Kidney tubule cell (primary cell): ENCODE measurements around the gene CCDC136.

ENCODE experiments used
- DNase-seq: peaks from one replicate; pipeline ENCODE4 v3.0.0-alpha.2; 2018; ENCODE audit warnings: low spot score

Gene CCDC136

DNA sequence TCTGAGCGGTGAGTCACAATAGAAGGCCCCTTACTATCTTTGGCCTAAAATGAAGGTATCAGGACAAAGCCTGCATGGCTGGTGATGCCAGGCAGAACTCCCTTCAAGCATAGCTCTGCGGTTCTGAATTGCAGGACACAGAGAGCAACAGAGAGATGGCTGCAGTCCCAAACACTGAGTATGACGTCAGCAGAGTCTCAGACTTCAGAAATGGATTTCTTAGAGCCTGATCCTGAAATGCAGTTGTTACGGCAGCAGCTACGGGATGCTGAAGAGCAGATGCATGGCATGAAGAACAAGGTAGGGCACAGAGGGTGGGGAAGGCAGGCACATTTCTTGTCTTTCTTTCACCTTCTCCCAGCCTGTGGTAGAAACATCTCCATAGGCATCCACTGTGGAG lies 13.5 kb downstream of the CCDC136 start:
- DNase-seq, result no peak

DNA sequence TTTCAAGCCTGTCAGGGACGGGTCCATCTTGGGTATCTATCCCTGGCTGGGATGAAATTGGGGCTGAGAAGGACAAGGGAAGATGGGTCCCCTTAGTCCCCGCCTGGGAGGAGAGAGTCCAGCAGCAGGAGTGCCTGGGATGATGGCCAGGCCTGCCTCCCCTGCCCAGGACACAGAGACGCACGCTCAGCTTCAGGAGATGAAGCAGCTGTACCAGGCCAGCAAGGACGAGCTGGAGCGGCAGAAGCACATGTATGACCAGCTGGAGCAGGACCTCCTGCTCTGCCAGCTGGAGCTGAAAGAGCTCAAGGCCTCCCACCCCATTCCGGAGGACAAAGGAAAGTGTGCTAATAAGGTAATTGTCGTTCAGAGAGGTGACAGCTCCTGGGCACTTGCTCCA lies 15.4 kb downstream of the CCDC136 start:
- no peak for DNase-seq

DNA sequence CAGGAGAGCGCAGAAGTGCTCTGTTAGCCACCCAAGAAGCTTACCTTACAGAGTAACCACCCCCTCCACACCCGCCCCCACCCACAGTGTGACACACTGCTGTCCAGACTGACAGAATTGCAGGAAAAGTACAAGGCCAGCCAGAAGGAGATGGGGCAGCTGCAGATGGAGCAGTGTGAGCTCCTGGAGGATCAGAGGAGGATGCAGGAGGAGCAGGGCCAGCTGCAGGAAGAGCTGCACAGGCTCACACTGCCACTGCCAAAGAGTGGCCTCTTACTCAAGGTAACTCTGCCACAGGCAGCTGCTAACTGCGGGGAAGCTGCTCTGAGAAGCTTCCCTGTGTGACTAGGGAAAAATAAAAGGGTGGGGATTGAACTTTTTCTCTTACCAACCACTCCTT lies 17.6 kb downstream of the CCDC136 start:
- DNase-seq, result no peak

DNA sequence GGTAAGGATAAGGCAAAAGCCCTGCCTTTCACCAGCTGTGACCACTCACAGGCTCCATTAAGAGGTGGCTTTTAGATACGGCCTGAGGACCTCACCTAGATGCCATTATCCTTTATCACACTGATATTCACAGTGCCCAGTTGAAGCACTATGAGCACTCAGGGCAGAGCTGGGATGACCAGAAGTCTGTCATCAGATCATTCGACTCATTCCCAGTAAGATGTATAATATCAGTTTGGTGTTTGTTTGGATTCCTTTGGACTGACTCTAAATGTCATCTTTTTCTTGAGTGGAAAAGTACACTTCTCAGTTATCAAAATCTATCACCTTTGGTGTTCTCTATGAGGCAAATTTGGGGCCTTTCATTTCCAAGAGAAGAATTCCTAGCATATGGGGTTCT lies 18.7 kb downstream of the CCDC136 start:
- no peak for DNase-seq

DNA sequence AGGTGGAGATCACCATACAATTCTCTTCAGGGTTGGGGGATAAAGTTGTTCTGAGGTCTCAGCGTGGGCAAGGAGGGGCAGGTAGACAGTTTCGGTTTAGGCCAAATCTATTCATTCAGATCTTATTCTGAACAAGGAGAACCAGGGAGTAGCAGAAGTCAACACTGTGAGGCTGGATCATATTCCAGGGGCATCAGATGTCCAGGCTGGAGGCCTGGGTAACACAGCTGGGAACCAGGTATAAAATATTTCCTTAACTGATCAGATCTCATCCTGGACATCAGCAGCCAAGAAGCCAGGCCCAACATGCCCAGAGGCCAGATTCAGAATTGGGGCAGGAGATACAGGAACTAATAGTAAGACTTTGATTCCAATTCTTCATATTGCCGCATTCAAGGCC lies 19.2 kb downstream of the CCDC136 start:
- no peak for DNase-seq

DNA sequence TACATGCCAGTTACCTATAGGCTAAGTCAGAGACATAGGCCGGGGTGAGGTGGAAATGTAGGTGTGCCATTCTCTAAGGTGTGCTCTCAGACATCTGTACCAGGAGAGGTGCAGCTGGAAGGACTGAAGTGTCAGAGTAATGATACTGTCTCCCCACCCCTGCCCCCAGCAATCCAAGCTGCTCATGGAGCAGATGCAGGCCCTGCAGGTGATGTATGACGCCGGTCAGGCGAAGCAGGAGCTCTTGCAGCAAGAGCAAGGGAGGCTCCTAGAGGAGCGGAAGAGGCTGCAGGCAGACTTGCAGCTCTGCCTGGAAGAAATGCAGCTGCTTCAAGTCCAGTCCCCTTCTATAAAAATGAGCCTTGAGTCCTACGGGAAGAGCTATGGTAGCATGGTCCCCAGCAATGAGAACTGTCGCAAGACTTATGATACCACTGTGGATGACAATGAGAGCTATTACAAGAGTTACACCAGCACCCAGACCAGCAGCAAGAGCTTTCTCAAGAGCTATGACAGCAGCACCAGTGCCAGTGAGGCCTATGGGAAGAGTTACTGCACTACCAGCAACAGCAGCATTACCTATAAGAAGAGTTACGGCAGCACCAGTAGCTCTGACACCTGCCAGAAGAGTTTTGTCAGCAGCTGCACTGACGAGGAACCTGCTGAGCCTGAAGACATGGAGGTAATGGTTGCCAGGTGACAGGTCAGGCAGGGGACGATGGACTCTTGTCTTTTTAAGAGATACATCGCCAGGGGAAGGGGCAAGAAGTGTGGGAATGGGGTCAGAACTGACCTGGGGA lies 20.1 kb downstream of the CCDC136 start:
- DNase-seq, result no peak

DNA sequence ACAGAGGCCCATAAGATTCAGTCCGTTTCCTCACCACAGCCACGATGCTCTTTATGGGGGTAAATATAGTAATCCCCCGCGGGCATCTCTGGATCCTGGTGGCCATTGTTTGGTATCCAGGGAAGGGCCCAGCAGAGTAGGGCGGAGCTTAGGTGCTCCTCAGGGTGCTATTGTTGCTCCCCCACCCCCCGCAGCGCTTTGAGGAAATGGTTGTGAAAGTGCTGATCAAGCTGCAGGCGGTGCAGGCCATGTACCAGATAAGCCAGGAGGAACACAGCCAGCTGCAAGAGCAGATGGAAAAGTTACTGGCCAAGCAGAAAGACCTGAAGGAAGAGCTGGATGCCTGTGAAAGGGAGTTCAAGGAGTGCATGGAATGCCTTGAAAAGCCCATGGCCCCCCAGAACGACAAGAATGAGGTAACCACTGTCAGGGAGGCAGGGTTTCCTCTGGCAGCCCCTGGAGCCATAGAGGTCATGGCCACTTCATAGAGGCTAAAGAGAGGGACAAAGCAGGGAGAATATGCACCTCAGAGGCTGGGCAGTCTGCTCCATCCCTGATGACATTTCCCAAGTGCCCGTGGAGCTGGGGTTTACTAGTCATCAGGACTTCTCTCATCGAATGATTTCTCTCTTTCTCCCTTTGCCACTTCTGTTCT lies 20.9 kb downstream of the CCDC136 start:
- DNase-seq, result no peak

DNA sequence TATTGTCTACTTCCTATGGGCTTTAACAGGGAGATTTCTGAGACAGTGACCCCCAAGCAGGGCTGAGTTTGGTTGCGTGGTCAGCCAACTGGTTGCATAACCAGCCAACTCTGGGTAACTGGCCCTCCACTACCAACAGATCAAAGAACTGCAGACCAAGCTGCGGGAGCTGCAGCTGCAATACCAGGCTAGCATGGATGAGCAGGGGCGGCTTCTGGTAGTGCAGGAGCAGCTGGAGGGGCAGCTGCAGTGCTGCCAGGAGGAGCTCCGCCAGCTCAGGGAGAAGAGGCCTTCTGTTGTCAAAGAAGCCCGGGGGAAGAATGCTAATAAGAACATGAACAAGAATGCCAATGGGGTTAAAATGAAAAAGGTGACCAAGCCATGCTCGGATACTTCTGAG lies 22.7 kb downstream of the CCDC136 start:
- DNase-seq, result no peak

DNA sequence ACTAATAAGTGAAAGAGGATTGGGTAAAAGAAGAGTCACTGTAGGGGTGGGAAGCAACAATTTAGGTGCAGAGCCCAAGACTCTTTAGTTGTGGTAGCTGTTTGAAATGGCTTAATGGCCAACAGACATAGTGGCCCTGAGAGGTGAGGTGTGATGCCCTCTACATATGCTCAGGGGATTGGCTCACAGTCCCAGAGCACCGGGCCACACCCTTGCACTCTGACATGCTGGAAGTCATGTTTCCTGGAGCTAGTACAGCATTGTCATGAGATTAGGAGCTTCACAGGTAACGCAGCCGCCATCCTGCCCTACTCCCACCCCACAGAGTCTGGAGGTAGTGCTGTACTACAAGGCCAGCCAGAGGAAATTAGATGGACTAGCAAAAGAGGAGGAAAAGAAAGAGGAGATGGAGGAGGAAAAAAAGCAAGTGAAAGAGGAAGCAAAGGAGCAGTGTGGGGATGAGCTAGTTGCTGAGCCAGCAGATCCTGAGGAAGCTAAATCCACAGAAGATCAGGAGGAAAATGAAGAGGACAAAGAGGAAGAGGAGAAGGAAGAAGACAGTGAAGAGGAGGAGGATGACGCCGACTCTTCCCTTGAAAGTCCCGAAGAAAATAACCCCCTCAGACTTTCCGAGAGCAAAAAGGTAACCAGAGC lies 23.6 kb downstream of the CCDC136 start:
- DNase-seq, result no peak

DNA sequence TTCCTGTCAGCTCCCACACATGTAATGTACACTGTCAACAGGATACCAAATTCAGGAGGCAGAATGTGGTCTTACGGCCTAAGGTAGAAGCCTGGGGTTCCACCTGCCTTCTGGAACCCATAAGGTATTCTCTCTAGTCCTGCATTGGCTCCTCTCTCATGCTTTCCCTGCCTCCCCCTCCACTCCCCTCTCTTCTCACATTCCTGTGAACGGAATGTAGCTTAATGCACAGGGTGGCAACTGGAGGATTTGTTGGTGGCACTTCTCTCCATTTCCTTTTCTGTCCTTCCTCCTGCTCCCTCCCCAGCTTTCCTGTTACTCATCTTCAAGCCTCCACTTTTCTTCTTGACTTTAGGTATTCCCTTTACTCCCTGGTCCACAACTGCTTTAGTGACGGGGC lies 26.9 kb downstream of the CCDC136 start:
- DNase-seq, result no peak

DNA sequence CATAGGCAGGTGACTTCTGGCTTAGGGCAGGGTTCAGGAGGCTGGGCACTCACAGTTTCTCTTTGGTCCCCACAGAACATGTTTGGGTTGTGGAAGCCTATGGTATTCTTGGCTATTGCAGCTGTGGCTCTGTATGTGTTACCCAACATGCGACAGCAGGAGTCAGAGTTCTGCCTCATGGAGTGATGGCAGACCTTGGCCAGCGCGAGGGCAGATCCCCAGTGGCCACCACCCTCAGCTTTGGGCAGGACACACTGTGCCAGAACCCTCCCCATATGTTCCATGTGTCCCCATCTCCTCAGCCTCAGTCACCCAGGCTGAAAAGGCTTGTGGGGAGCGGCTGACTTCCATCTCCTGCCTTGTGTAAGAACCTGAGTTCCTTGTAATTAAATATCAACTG lies 30.0 kb downstream of the CCDC136 start:
- DNase-seq, result no peak

DNA sequence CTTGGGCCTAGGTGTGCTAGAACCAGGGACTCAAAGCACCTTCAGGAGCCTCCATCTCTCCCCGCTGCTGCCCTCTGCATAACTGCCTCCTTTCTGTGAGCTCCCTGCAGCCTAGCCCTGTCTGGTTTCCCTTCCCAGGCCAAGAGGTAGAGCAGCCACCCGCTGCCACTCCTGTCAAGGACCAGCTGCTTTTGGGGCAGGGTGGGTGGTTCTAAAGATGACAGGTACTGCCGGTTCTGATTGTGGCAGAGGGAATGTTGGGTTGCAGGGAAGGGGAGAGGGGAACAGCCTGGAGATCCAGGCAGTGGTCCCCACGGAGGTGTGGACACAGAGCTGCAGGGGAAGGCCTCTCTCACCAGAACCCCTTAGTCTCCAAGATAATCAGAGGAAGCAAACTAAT lies 34.7 kb downstream of the CCDC136 start:
- DNase-seq, result no peak

DNA sequence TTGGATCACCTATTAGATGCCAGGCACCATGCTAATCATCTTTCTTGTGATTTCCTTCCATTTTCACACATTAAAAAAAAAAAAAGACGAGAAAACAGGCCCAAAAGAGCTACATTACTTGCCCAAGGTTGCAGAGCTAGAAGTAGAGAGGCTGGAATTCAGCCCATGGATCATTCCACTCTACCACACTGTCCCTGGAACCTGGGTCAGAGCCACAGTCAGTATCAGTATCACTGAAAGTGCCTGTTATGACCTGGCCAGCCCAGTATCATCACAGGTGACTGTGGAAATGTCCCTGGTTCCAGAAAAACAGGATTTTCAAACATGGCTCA lies 35.1 kb downstream of the CCDC136 start:
- no peak for DNase-seq

DNA sequence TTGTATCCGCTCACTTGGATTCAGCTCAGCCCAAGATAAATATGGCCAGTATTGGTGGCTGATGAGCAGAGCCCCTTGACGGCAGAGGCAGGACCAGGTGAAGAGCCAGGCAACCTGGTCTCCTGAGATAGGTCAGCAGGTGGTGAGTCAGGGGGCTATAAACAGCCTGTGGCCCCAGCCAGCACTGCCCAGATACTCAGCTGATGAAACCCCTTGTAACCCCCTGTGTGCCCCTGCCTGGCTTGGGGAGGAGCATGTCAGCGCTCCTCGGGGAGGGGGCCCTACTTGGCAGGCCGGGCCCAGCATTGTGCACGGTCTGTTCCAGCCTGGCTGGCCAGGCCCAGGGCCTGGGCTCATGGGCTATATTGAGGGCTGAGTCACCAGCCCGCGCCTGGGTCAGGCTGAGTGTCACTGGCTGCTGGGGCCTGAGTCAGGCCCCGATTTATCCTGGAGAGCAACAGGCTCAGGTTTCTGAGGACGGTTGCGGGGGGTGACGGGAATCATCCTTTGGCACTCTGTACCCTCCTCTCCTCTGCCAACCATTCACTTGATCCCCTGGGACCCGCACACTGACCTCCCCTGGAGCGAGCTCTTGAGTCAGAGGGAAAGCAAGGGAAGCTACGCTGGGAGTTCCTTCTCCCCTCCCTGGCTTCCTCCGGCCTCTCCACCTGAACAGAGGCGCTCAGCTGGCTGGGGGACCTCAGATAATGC lies 35.6 kb downstream of the CCDC136 start:
- DNase-seq, result peak; percentile 63

DNA sequence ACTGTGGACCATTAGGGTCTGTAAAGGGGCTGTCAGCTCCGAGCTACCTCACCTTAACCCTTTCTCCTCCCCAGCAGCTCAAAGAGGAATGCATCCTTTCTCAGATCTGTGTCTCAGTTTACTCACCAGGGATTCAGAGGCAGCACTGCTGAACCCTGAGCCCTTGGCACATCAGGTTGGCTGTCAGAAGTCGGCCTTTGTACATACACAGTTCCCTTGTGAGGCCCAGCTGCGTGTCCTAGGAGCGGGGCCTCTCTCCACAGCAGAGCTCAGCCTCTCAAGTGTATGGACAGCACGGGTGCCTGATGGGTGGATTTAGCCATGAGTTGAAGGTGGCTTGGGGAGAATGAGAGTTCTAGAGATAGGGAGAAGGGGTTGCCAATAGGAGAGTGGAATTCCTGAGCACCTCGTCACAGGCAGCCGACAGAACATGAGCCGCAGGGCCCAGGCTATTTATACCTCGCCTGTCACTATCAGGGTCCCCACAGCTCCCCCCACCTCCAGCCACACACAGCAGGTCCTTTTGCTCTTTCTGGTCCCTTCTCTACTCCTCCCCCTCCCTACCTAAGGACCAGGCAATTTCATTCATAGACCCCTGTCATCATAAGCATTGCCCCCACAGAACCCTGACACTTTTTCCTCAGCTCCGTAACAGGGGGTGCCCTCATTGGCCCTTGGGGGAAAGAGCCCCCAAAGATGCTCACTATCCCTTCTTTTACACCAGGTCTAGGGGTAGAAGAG lies 36.4 kb downstream of the CCDC136 start:
- DNase-seq, result peak; percentile 30

DNA sequence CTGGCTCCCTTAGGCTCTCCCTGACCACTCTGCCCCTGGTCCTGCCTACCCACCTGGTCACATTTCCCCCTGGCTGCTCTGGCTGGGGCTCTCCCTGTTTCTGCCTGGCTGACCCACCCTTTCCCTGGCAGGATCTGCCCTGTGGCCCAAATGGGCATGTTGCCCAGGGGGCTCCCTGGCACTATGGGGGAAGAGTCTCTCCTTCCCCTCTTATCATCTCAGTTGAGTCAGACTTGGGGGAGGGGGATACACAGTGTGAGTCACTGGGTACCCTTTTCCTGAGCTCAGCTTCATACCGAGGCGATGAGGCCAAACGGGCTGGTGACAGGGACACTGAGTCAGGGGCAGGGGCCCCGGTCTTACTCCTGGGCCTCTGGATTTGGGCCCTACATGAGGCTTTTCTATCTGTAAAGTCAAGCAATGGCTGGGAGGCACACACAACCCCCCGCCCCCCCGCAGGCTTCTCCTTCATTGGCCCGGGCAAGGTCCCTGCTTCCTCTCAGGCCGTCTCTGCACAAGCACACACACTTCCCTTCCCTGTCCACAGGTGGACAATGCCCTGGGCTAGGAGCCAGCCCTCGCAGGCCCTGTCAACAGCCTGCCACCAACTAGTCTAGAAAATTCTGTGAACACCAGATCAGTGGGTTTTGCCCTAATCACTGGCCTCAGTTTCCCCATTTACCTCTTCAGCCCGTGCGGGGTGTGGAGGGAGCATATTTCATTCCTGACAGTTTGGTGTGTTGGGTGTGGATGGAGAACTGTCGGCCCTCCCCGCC lies 37.8 kb downstream of the CCDC136 start:
- peak; percentile 85 for DNase-seq

DNA sequence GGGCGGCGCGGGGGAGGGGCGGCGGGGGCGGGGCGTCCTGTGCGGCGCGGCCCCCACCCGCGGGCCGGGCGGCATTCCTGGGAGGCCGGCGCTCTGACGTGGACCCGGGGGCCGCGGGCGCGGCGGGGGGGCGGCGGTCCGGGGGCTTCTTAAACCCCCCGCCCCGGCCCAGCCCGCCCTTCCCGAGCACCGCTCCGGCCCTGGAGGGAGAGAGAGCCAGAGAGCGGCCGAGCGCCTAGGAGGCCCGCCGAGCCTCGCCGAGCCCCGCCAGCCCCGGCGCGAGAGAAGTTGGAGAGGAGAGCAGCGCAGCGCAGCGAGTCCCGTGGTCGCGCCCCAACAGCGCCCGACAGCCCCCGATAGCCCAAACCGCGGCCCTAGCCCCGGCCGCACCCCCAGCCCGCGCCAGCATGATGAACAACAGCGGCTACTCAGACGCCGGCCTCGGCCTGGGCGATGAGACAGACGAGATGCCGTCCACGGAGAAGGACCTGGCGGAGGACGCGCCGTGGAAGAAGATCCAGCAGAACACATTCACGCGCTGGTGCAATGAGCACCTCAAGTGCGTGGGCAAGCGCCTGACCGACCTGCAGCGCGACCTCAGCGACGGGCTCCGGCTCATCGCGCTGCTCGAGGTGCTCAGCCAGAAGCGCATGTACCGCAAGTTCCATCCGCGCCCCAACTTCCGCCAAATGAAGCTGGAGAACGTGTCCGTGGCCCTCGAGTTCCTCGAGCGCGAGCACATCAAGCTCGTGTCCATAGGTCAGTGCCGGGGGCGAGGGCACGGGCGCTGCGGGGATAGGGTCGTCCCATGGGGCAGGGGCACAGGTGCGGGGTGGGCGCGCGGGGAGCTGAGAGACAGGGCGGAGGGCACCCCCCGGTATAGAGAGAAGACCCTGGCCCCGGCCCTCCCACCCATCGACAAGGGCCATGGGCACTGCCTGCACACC lies 38.7 kb downstream of the CCDC136 start, which contains the start of gene FLNC:
Gene FLNC (plus strand): TSS at position 176 of the 947 bp plus-strand sequence. CDS start 232 bp downstream, at position 408.
- DNase-seq, result peak; percentile 50

DNA sequence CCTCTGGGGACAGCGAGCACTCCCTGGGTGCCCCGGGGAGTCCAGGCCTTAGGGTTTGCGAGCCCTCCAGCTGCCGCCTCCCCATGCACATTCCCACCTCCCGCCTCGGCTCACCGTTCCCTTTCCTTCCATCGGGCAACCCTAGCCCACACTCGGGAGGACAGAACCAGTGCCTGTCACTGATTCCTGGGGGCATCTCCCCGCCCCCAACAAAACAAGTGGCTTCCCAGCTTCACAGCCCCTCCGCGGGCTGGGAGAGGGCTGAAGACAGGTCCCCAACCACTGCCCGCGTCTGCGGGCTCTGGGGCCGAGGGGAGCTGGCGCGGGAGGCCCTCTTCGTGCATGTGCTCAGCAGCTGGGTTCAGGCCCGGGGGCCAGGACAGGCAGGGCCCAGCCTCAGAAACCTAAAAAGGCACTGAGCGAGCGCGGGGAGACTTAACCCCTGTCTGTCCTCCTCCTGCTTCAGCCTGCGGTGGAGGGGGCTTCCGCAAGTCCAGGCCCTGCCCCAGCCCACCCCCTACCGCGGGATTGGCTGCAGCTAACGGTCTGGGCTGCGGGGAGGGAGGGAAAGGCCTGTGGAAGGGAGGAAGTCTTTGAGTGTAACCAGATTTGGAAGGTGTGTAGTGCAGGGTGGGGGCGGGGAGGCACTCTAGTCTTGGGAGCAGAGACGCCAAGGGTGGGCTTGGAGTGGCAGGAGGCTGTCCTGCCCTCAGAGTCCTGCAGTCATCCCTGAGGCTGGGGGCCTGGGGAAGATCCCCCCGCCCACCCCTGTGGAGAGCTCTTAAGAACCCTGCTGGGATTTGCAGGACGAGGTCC lies 39.6 kb downstream of the CCDC136 start:
- peak; percentile 26 for DNase-seq
